GM23338 (cell line): ENCODE results near the gene ARHGAP10. TPM values are rescaled to one million over a fixed set of nuclear protein-coding genes. Genes with fewer than 3 reads are reported as not detected.

Experiments used
- ATAC-seq: fragments of 200-7000 bp; cut with Tn5 transposase; 3 replicates; pipeline ENCODE4 v1.9.1; 2020
- DNase-seq: peaks from one replicate; pipeline ENCODE4 v3.0.0-alpha.2; 2015; ENCODE audit warnings: low spot score
- H2AFZ ChIP-seq: fragments of 200-600 bp; sonication (generic); 2 replicates; pipeline ENCODE4 v1.8.0; 2016; ENCODE audit warnings: antibody characterized with exemption, mild to moderate bottlenecking, moderate library complexity
- H3F3A ChIP-seq: fragments of 200-600 bp; sonication (generic); replicated peaks from 2 replicates; pipeline ENCODE4 v1.8.0; 2017; ENCODE audit warnings: antibody characterized with exemption, mixed run types, low read depth
- H3K27ac ChIP-seq: fragments of 200-600 bp; sonication (generic); 2 replicates; pipeline ENCODE4 v1.6.1; 2016; ENCODE audit warnings: low read depth
- H3K27me3 ChIP-seq: fragments of 200-600 bp; sonication (generic); 2 replicates; pipeline ENCODE4 v1.8.0; 2016; ENCODE audit warnings: mild to moderate bottlenecking, mixed run types, moderate library complexity; ENCODE audit not compliant: insufficient read depth
- H3K36me3 ChIP-seq: fragments of 200-600 bp; sonication (generic); 2 replicates; pipeline ENCODE4 v1.8.0; 2016; ENCODE audit warnings: mild to moderate bottlenecking; ENCODE audit not compliant: insufficient read depth
- H3K4me1 ChIP-seq: fragments of 200-600 bp; sonication (generic); 2 replicates; pipeline ENCODE4 v1.8.0; 2016; ENCODE audit warnings: mild to moderate bottlenecking, moderate library complexity; ENCODE audit not compliant: insufficient read depth
- H3K4me2 ChIP-seq: fragments of 200-600 bp; sonication (generic); 2 replicates; pipeline ENCODE4 v1.7.1; 2017; ENCODE audit warnings: mixed run types
- H3K4me3 ChIP-seq: fragments of 200-600 bp; sonication (generic); 2 replicates; pipeline ENCODE4 v1.6.1; 2016; ENCODE audit warnings: mixed run types
- H3K79me2 ChIP-seq: fragments of 200-600 bp; sonication (generic); replicated peaks from 2 replicates; pipeline ENCODE4 v1.8.0; 2017; ENCODE audit warnings: mild to moderate bottlenecking; ENCODE audit not compliant: insufficient read depth
- H3K9me2 ChIP-seq: fragments of 200-600 bp; sonication (generic); 2 replicates; pipeline ENCODE4 v1.8.0; 2017; ENCODE audit not compliant: insufficient read depth
- H4K20me1 ChIP-seq: fragments of 200-600 bp; sonication (generic); replicated peaks from 2 replicates; pipeline ENCODE4 v1.8.0; 2017; ENCODE audit warnings: mild to moderate bottlenecking; ENCODE audit not compliant: insufficient read depth
- H3K27ac Mint-ChIP-seq: 2 replicates; pipeline ENCODE4 v1.8.0; 2020; ENCODE audit warnings: inconsistent platforms, mild to moderate bottlenecking, moderate library complexity, mixed read lengths
- H3K27me3 Mint-ChIP-seq: 3 replicates; pipeline ENCODE4 v1.8.0; 2022; ENCODE audit warnings: low read depth, mild to moderate bottlenecking, moderate library complexity, mixed read lengths, inconsistent platforms; ENCODE audit not compliant: insufficient read depth, poor library complexity
- H3K36me3 Mint-ChIP-seq: 3 replicates; pipeline ENCODE4 v1.8.0; 2021; ENCODE audit warnings: low read depth, mild to moderate bottlenecking, inconsistent platforms, moderate library complexity, mixed read lengths
- H3K4me1 Mint-ChIP-seq: 3 replicates; pipeline ENCODE4 v1.8.0; 2020; ENCODE audit warnings: mild to moderate bottlenecking, inconsistent platforms, mixed read lengths
- H3K4me3 Mint-ChIP-seq: 3 replicates; pipeline ENCODE4 v1.8.0; 2021; ENCODE audit warnings: moderate library complexity, mild to moderate bottlenecking, inconsistent platforms, mixed read lengths
- H3K9me3 Mint-ChIP-seq: 3 replicates; pipeline ENCODE4 v1.8.0; 2020; ENCODE audit warnings: moderate library complexity, mild to moderate bottlenecking, inconsistent platforms, mixed read lengths
- CREB1 ChIP-seq: fragments of 250-450 bp; sonication (Bioruptor Pico); IDR thresholded peaks from 2 replicates; pipeline ENCODE4 v1.5.0; 2020; ENCODE audit warnings: low read depth, mild to moderate bottlenecking, moderate library complexity
- EZH2phosphoT487 ChIP-seq: fragments of 200-600 bp; sonication (generic); IDR thresholded peaks from one replicate; pipeline ENCODE4 v1.8.1; 2018; ENCODE audit warnings: antibody characterized with exemption; ENCODE audit not compliant: unreplicated experiment
- JUNB ChIP-seq: IDR thresholded peaks from one replicate; pipeline ENCODE4 v1.6.1; 2016; ENCODE audit warnings: antibody characterized with exemption; ENCODE audit not compliant: unreplicated experiment
- POLR2AphosphoS5 ChIP-seq: IDR thresholded peaks from 2 replicates; pipeline ENCODE4 v1.6.1; 2016; ENCODE audit warnings: antibody characterized with exemption, low read depth
- ZNF462 ChIP-seq: fragments of 250-450 bp; sonication (Bioruptor Pico); IDR thresholded peaks from 2 replicates; pipeline ENCODE4 v1.5.0; 2020; ENCODE audit warnings: mild to moderate bottlenecking, moderate library complexity
- polyA plus RNA-seq: library from polyadenylated mRNA; unstranded; fragments of >200 nt; fragmentation: Nextera tagmentation; extraction: Ambion mirVana; gene quantifications from 2 replicates; pipeline ENCODE4 v1.2.1, GENCODE V29; 2016
- total RNA-seq: library from RNA; depleted of rRNA; stranded (reverse); fragments of >200 nt; shearing (Covaris generic); gene quantifications from 2 replicates; pipeline ENCODE4 v1.2.3, GENCODE V29; 2014

Gene ARHGAP10
- total and polyA plus RNA-seq, 2 experiments from 2014 or later, result 5.1 to 6.3 TPM

GRCh38 chr4:147965873-147966272 is 234.0 kb downstream of the ARHGAP10 start (continued):
- TF ChIP-seq CREB1 (no peak), POLR2AphosphoS5 (no peak)

DNA sequence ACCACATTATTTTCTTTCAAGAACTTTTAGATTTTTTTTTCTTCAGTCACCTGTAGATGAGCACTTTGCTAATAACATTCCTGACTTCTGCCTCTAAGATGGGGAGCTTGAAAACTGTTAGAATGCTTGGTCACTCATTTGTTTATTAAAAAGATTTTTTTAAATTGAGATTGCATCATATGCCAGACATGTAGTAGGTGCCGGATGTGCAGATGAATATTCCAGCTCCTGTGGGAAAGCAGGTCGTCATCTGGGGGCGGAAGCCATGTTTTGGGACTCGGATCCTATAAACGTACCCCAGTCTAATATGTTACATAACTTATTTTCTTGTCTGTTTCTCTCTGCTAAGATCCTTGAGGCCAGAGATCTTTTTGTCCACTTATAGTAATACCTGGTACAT is 236.8 kb downstream of the ARHGAP10 start:
- no peak overlapping the region; the same call in 1 of the 2 replicates for H3K27ac Mint-ChIP-seq

More for the DNA sequence above, 236.8 kb downstream of the ARHGAP10 start:
- no peaks in the 10 kb centered on the region; the same call in 1 of the 3 replicates for H3K36me3 Mint-ChIP-seq
- no peaks in the 10 kb centered on the region for H3K27me3 ChIP-seq
- peaks cover 32% of the 10 kb centered on the region for H3K4me1 Mint-ChIP-seq
- H2AFZ ChIP-seq, result no peak overlapping the region
- H3K27me3 Mint-ChIP-seq, result no peaks in the 10 kb centered on the region
- no peaks in the 10 kb centered on the region for H3F3A ChIP-seq
- H3K4me3 ChIP-seq, result no peak overlapping the region
- 0 out of 2 replicates have a peak, but pooled peaks cover 1% of the 10 kb centered on the region for H3K36me3 ChIP-seq
- H3K4me1 ChIP-seq, result peaks cover 31% of the 10 kb centered on the region
- peaks cover 4% of the 10 kb centered on the region for H3K9me2 ChIP-seq
- no peak overlapping the region for H3K27ac ChIP-seq
- ATAC-seq (no peak), DNase-seq (no peak)
- no peak overlapping the region for H3K4me2 ChIP-seq
- TF ChIP-seq ZNF462 (CRISPR knock-in tag), result no peak
- no peak for TF ChIP-seq EZH2phosphoT487
- TF ChIP-seq JUNB, result no peak
- H3K9me3 Mint-ChIP-seq, result no peaks in the 10 kb centered on the region
- H3K79me2 ChIP-seq, result no peaks in the 10 kb centered on the region
- no peak overlapping the region for H3K4me3 Mint-ChIP-seq
- no peaks in the 10 kb centered on the region for H4K20me1 ChIP-seq
